ENCODE results near the gene KLF7.

DNA sequence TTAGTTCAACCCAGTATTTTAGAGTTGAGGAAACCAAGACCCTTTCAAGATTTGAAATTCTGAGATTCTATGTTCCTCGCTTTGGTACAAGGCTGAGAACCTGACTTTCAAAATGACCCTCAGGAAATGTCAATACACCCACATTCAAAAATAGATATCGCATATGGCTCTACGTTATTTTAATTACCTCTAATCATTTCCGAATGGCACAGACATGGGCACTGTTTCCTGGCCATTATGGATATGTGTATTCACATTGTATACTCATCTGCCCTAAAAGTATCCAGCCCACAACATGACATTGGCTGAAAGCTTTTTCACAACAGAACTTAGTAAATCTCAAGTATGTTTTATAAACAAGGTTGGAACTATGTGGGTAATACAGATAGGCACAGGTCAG lies 6.7 kb downstream of the KLF7 start:
- TF ChIP-seq, protein P1, sequence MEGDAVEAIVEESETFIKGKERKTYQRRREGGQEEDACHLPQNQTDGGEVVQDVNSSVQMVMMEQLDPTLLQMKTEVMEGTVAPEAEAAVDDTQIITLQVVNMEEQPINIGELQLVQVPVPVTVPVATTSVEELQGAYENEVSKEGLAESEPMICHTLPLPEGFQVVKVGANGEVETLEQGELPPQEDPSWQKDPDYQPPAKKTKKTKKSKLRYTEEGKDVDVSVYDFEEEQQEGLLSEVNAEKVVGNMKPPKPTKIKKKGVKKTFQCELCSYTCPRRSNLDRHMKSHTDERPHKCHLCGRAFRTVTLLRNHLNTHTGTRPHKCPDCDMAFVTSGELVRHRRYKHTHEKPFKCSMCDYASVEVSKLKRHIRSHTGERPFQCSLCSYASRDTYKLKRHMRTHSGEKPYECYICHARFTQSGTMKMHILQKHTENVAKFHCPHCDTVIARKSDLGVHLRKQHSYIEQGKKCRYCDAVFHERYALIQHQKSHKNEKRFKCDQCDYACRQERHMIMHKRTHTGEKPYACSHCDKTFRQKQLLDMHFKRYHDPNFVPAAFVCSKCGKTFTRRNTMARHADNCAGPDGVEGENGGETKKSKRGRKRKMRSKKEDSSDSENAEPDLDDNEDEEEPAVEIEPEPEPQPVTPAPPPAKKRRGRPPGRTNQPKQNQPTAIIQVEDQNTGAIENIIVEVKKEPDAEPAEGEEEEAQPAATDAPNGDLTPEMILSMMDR (IDR thresholded peaks at IDR 0.05): no peak
- TF ChIP-seq POLR2A (IDR thresholded peaks at IDR 0.05): no peak
- TF ChIP-seq EP300 (IDR thresholded peaks at IDR 0.05): no peak
